GM13976 (cell line): Measurements from ENCODE around the gene RAI14.

Experiments
- DNase-seq: peaks from one replicate; pipeline ENCODE4 v3.0.0; 2012; ENCODE audit warnings: low spot score
- CTCF ChIP-seq: IDR thresholded peaks from 2 replicates; pipeline ENCODE4 v1.5.1; 2012; ENCODE audit warnings: borderline replicate concordance, mild to moderate bottlenecking; ENCODE audit not compliant: insufficient read depth; ENCODE audit errors: extremely low read depth, missing control alignments, control extremely low read depth
- in situ Hi-C: fragments of 300-500 bp; cut with MboI; formaldehyde crosslinking; loops from one replicate; pipeline ENCODE4 v1.12.0; 2022; ENCODE audit warnings: low sequenced_read_pairs, mixed read lengths, inconsistent platforms; ENCODE audit not compliant: unreplicated experiment

RAI14 gene

GRCh38 chr5:34632807-34633422 is 23.2 kb upstream of the RAI14 start:
- DNase-seq = no peak
- in situ Hi-C loops = no loop called here
- TF ChIP-seq CTCF = no peak

- TF ChIP-seq CTCF = no peak
- in situ Hi-C loops = no loop called here
These were observed 16.1 kb upstream of the RAI14 start for GRCh38 chr5:34639852-34640626.

GRCh38 chr5:34648039-34648839 is 7.9 kb upstream of the RAI14 start:
- no peak for DNase-seq
- in situ Hi-C loops = no loop called here
- no peak for TF ChIP-seq CTCF

More at GRCh38 chr5:34639852-34640626, 16.1 kb upstream of the RAI14 start:
- DNase-seq = no peak

- no peak for TF ChIP-seq CTCF
- no peak for DNase-seq
- in situ Hi-C loops = no loop called here
These were observed 7.3 kb upstream of the RAI14 start for GRCh38 chr5:34648840-34649158.

- in situ Hi-C loops = no loop called here
- DNase-seq = no peak
- TF ChIP-seq CTCF = no peak
These were observed 4.3 kb upstream of the RAI14 start for GRCh38 chr5:34651791-34652190.

- DNase-seq = no peak
- in situ Hi-C loops = no loop called here
- no peak for TF ChIP-seq CTCF
These were observed 3.7 kb upstream of the RAI14 start for GRCh38 chr5:34652466-34652865.
